AG09319 (cell line): Measurements from ENCODE around the gene OGFR.

Source experiments
- DNase-seq: peaks from one replicate; pipeline ENCODE4 v3.0.0-alpha.2; 2010; ENCODE audit warnings: low read depth; ENCODE audit errors: extremely low read depth
- TF ChIP-seq, protein P1 (sequence below): IDR thresholded peaks from 2 replicates; pipeline ENCODE4 v1.5.1; 2011; ENCODE audit warnings: low read depth, mild to moderate bottlenecking, inconsistent platforms, low read length, moderate library complexity

OGFR gene

DNA sequence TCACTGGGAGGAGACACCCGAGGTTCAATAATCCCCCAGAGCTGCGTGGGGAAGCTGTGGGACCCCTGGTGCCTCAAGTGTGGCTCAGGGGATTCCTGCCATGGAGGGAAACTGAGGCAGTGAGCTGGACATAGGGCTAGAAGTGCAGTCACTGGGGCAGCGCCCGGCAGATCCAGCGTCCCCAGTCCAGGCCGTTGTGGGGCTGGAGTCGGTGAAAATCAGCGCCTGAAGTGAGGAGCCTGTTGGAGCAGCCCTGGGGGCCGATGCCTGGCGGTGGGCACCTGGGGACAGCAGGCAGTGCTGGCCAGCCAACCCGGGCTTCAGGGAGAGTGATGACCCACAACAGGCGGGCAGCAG lies 10.1 kb downstream of the OGFR start:
- no peak for DNase-seq
- TF ChIP-seq, protein P1, sequence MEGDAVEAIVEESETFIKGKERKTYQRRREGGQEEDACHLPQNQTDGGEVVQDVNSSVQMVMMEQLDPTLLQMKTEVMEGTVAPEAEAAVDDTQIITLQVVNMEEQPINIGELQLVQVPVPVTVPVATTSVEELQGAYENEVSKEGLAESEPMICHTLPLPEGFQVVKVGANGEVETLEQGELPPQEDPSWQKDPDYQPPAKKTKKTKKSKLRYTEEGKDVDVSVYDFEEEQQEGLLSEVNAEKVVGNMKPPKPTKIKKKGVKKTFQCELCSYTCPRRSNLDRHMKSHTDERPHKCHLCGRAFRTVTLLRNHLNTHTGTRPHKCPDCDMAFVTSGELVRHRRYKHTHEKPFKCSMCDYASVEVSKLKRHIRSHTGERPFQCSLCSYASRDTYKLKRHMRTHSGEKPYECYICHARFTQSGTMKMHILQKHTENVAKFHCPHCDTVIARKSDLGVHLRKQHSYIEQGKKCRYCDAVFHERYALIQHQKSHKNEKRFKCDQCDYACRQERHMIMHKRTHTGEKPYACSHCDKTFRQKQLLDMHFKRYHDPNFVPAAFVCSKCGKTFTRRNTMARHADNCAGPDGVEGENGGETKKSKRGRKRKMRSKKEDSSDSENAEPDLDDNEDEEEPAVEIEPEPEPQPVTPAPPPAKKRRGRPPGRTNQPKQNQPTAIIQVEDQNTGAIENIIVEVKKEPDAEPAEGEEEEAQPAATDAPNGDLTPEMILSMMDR = no peak

DNA sequence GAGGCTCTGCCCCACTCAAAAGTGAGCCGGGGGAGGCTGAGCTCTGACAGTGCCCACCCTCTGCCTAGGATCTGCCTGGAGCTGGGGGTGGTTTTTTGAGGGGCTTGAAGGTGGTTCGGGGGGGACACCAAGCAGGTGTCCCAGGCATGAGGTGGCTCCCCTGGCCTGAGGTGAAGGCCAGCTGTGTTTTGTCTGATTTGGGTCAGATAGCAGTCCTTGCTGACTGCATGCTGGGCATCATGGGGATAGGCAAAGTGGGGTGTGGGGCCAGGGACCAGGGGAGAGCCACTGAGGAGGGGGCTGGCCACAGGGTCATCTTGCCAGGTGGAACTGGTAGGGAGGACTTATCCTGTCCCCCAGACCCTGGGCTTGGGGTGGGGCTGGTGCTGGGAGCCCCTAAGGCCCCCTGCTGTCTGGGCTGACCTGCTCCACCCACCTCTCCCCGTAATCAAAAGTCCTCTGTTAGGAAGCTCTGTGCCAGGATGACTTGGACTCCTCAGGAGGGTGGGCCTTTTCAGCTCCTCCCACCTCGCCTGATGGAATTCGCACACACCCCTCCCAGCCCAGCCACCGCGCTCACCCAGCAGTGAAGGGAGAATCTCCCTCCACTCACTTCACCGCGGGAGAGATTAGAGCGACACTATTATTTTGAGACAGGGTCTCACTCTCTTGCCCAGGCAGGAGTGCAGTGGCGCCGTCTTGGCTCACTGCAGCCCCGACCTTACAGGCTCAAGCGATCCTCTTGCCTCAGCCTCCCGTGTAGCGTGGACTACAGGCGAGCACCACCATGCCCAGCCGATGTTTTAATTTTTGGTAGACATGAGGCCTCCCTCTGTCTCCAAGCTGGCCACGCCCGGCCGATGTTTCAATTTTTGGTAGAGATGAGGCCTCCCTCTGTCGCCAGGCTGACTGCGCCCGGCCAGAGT lies 10.7 kb downstream of the OGFR start:
- TF ChIP-seq, protein P1 = no peak
- DNase-seq = no peak

DNA sequence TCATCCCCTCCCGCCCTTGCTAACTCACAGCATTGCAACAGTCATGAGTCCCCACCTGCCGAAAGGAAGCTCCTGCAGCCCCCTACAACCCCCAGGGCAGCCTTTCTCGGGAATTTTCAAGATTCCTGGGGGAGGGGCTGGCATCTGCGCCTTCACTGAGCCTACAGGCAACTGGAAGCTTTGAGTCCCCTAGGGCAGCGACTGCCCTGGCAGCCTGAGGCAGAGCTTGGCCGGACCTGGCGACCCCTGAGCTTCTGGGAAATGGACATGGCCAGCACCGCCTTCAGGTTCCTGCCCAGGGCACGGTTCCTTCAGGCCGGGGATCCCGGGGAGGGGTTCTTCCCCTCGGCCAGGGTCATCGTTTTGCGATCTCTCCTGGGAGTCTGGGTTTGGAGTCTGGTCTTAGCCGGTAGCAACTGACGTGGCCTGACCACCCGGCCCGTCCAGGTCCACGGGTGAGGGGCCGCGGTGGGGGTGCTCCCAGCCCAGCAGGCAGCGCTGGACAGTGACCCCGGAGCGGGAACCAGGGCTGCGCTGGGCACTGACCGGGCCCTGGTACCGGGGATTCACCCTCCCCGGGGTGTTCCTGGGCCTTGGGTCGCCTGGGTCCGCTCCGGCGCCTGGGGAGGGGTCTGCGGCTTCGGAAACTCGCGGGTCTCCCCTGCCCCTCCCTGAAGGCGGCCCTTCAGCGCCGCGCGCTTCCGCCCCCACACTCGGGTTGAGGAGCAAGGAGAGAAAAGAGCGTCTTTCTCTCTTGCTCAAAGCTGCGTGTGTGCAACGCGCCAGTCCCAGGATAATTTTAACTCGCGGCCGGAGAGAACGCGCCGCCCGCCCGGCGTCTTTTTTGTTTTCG lies 11.6 kb downstream of the OGFR start:
- no peak for DNase-seq

DNA sequence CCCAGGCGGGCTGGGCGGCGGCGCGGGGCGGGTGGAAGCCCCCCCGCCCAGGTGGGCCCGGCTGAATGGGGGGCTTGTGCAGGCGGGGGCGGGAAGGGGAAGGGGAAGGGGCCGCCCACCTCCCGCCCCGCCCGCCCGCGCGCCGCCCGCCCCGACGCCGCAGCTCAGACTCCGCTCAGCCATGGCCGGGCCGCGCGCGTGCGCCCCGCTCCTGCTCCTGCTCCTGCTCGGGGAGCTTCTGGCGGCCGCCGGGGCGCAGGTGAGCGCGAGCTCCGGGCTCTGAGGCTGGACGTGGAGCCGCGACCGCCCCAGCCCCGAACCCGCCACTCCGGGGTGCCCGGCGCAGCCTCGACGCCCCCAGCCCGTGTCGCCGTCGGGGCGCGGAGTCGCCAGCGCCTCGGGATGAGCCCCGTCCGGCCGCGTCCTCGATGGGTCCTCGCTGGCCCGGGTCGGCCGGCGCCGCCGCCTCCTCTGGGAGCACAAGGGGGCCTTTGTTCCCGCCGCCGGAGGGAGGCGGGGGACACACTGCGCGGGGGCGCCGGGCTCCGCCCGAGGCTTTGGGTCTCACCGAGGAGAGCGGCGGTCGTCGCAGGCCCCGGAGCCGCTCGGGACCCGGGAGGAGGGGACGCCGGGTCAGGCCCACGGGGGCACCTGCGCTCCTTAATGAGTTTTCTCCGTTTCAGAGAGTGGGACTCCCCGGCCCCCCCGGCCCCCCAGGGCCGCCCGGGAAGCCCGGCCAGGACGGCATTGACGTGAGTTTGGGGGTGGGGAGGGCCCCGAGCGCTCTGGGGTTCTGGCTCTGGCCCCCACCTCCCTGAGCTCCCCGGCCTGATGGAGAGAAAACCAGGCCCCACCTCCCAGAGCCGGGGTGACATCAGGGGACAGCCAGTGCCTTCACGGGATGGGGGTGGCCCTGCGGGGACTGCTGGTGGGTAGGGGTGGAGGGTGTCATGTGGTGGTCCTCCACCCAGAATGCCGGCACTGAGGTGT lies 12.5 kb downstream of the OGFR start, which contains the start of gene COL9A3:
TSS of gene COL9A3 (plus strand) at position 167 of the 990 bp plus-strand sequence. CDS start at position 182, 15 bp downstream.
- DNase-seq = no peak
- TF ChIP-seq, protein P1 = no peak

More for the DNA sequence above, 11.6 kb downstream of the OGFR start:
- TF ChIP-seq, protein P1 = no peak

DNA sequence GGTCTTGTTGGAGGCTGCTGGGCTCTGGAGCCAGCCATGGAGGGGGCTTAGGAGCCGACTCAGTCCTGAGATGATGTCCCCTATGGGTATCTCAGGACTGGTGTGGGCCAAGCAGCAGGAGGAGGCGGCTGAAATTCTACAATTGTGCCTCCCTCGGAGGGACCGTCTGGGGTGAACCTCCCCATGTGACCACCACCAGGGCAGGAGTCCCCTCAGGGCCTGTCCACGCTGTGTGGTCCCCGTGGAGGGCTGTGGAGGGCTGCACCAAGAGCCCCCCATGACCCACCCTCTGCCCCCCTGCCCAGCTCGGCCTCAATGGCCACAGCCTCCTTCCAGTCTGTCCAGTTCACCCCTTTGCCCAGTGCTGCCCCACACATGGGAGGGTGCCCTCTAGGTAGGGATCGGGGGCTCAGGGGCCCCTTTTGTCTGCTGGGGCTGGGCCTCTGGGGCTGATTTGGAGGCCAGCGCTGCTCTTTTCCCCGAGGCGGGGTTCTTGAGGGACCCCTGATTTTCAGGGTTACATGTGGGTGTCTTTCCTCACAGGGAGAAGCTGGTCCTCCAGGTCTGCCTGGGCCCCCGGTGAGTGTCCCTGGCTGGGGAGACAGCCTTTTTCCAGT lies 13.4 kb downstream of the OGFR start:
- DNase-seq = no peak
- TF ChIP-seq, protein P1 = no peak
